Activated effector memory CD4-positive, alpha-beta T cell treated with anti-CD3 and anti-CD28 coated beads, Interleukin-2, amount 50 U/mL, for 16 hours (primary cell): ENCODE results near the gene C5orf24.
"Not testable (repeated sequence)": the region's sequence is repeated elsewhere in the genome, so short reads cannot be mapped to it uniquely, and the experiment has no call there.

Experiments
- DNase-seq: peaks from one replicate; pipeline ENCODE4 v3.0.0-alpha.2; 2020

The C5orf24 gene

DNA sequence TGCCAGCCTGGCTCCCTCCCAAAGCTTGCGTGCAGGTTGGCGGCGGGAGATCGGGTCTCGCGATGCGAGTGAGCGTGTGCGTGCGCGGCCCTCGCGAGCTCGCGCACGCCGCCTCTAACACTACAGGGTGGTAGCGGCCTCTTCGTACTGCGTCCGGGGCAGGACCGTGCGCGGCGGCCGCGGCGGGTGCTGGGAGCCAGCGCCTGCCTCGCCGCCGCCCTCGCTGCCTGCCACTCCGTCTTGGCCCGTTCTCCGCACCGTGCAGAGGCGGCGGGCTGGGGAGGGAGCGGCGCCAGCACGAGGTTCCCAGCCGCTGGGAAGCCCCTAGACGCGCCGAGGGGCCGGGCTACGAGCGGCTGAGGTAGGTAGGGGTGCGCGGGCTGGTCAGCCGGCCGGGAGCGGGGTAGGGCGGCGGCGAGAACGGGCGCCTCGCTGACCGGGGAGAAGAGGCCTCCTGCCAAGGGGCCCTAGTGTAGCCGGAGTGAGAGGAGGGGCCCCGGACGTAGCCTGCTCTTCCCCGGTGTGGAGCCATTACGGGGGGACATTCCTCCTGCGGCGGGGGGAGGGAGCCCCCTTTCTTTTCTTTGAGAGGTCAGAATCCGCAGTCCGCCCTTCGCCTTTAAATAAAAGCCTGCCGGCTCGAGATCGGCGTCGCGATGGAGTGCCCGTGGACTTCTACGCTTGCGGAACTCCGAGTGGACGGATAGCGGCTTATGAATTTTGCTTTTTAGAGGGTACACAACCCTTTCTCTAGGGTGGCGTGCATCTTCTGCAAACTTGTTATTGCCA lies at the start of gene C5orf24:
TSS of gene C5orf24 (plus strand) at position 117 of the 789 bp plus-strand sequence. CDS start 8,933 bp downstream, outside the sequence.
- DNase-seq: peak; percentile 97

DNA sequence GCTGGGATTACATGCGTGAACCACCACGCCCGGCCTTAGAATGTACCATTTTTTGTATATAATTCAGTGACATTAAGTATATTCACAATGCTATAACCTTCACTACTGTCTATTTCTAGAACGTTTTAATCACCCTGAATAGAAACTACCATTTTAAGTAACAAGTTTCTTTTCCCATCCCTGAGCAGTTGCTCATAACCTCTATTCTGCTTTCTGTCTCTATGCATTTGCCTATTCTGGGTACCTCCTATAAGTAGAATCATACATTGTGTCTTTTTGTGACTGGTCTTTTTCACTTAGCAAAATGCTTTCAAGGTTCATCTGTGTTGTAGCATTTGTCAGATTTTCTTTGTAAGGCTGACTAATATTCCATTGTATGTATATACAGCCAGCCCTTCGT lies 47.3 kb upstream of the C5orf24 start:
- no peak for DNase-seq

DNA sequence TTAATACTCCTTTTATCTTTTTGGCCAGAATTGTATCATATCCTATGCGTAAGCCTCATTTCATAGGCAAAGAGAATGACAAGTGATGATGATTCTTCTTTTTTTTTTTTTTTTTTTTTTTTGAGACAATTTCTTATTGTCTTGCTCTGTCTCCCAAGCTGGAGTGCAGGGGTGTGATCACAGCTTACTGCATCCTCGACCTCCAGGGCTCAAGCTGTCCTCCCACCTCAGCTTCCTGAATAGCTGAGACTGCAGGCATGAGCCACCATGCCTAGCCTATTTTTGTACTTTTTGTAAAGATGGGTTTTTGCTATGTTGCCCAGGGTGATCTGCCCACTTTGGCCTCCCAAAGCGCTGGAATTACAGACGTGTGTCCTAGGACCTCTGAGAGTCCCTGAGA lies 41.9 kb upstream of the C5orf24 start:
- no peak for DNase-seq

DNA sequence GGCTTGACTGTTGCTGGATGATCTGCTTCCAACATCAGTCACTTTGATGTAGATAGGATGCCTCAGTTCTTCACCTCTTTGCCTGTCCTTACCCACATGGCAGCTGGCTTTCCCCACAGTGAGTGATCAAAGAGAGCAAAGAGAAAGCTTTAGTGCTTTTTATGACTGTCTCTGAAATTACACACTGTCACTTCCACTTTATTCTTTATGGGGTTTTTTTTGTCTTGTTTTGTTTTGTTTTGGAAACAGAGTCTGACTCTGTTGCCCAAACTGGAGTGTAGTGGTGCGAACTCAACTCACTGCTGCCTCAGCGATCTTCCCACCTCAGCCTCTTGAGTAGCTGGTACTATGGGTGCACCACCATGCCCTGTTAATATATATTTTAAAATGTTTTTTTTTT lies 32.4 kb upstream of the C5orf24 start:
- no peak for DNase-seq

DNA sequence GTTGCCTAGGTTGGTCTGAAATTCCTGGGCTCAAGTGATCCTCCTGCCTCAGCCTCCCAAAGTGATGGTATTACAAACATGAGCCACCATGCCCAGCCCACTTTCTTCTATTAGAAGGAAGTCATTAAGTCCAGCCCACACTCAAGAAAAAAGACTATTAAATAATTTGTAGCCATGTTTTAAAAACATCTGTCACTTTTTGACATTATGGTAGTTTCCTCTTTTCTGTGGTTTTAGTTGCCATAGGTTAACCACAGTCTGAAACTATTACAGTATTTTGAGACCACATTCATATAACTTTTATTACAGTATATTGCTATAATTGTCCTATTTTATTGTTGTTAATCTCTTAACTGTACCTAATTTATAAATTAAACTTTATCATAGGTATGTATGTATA lies 31.9 kb upstream of the C5orf24 start:
- DNase-seq: no peak

DNA sequence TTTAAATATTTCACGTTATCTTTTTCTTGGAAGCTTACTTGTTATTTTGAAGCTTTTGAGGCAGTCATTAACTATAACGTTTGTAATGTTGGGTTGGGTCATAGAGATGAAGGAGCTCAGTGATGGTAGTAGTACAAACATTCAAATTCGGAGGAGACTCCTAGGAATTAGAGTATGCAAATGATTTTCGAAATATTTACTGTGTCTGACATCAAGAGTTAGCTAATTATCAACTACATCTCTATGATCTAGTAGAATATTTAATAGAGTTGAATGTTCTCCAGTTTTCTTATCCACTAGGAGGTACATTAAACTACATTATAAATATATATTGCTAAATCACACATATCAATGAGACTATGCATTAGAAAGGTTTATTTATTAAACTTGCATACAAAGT lies 28.8 kb upstream of the C5orf24 start:
- DNase-seq: no peak

DNA sequence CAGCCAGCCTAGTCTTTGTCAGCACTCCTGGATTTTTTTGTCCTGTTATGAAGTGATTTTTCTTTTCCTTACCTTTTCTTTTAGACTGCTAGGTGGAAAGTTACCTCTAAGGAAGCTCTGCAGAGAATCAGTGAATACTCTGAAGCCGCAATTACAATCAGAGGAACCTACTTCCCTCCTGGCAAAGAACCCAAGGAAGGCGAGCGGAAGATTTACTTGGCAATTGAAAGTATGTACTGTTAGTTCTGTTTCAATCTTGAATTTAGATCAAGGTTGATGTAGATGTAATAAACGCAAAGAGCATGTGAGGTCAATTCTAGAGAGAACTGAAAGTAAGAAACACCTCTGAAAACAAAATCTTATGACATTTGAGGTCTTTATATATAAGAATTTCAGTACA lies 27.0 kb upstream of the C5orf24 start:
- DNase-seq: no peak

DNA sequence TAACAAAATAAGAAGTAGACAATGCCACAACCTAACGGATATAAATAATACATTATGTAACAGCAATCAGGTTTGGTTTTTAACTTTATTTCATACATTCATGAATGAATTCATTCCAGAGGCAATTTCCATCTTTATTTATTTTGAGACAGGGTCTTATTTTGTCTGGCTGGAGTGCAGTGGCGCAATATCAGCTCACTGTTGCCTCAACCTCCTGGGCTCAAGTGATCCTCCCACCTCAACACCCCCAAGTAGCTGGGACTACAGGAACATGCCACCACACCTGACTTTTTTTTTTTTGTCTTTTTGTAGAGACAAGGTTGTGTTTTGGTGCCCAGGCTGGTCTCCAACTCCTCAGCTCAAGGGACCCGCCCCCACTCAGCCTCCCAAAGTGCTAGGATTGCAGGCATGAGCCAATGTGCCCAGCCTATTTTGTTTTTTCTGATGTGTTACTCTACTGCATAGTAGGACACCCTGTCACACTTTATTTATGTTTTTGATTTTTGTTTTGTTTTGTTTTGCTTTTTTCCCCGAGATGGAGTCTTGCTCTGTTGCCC lies 26.3 kb upstream of the C5orf24 start:
- DNase-seq: no peak

DNA sequence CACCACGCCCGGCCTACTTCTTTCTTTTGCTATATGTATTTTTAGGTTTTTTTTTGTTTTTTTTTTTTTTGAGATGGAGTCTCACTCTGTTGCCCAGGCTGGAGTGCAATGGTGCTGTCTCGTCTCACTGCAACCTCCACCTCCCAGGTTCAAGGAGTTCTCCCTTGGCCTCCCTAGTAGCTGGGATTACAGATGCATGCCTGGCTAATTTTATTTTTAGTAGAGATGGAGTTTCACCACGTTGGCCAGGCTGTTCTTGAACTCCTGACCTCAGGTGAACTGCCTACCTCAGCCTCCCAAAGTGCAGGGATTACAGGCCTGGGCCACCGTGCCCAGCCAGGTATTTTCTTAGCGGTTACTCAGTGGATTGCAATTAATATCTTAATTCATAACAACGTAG lies 23.9 kb upstream of the C5orf24 start:
- no peak for DNase-seq

DNA sequence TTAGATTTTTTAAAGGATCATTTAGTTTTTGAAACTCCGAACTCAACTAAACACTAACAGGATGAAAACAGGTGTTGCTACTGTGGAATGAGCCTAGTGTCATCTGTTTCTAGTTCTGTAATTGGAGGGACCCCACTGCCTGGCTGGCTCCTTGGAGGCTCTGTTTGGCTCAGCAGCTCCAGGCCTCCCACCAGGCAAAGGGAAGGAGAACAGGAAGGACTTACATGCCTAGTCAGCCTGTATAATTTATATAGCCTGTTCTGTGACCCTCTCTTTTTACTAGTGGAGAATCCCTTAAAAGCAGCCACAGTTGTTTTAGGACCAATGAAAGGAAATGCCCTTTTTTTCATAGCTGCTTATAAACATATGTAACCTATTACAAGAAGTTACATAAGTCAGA lies 21.1 kb upstream of the C5orf24 start:
- no peak for DNase-seq

DNA sequence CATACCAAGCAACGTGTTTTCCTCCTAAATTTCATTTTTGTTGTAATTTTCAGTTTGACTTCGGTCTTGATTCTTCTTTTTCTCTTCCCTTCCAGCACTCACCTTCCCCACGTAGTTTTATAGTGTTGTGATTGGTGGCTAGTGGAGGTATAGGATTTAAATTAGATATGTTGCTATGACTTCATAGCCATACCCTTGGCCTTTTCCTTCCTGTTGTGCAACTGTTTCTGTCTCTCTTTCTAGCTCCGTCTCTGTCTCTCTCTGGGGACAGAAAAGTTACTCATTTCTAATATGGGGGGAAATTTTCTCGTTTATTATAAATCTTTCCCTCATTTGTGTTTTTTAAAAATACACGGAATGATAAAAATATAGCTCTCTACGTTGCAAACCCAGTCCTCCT lies 20.6 kb upstream of the C5orf24 start:
- DNase-seq: no peak

DNA sequence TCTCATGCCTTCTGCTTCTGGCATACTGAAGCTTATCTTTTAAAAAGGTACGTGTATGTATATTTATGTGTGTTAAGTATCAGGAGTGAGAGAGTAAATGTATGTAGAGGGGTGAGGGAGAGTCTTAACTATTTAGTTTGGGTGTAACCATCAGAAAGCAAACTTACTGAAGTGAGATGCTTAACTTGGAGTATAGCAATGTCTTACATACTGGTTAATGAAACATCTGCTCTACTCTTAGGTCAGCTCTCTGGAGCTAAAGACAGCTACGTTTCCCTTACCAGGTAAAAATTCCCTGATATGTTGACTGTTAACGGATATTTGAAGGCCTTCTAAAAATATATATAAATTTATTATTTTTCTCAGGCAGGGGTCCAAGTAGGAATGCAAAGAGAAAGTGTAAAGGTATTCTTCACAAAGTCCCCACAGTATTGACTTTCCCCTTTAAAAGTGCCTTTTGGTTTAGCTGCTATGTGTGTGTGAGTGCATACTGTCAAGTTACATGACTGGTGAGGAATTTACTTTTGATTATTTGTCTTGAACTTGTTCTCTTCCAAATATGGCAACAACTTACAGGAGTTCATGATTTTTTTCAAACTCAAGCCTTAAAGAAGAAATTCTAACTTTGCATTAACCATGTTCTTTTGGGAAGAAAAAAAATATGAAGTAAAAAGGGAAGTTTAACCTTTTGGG lies 12.3 kb upstream of the C5orf24 start:
- no peak for DNase-seq

DNA sequence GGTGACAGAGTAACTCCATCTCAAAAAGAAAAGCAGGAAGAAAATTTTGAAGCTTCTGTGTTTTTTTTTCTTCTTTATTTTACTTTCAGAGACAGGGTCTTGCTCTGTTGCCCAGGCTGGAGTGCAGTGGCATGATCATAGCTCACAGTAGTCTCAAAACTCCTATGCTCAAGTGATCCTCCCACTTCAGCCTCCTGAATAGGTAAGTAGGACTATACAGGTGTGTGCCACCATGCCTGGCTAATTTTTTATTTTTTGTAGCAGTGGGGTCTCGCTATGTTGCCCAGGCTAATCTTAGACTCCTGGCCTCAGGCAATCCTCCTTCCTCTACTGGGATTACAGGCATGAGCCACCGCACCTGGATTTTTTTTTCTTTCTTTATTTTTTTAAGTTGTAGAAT lies 10.1 kb upstream of the C5orf24 start:
- no peak for DNase-seq

DNA sequence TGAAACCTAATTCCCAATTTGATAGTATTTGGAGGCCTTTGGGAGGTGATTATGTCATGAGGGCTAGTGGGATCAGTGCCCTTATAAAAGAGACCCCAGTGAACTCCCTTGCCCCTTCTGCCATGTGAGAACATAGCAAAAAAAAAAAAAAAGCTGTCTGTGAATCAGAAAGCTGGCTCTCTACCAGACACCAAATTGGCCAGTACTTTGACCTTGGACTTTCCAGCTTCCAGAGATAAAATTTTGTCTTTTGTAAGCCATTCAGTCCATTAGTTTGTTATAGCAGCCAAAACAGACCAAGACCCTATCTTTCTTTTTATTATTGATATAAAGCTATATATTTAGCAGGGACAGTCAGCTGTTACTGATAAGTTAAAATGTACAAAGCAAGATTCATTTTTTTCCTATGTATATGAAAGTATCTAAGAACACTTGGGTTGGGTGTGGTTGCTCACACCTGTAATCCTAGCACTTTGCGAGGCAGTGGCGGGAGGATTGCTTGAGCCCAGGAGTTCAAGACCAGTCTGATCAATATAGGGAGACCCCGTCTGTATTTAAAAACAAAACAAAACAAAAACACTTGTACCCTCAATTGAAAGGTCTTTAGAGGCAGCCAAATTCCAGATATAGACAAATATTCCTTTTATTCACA lies 8.1 kb upstream of the C5orf24 start:
- DNase-seq: no peak

DNA sequence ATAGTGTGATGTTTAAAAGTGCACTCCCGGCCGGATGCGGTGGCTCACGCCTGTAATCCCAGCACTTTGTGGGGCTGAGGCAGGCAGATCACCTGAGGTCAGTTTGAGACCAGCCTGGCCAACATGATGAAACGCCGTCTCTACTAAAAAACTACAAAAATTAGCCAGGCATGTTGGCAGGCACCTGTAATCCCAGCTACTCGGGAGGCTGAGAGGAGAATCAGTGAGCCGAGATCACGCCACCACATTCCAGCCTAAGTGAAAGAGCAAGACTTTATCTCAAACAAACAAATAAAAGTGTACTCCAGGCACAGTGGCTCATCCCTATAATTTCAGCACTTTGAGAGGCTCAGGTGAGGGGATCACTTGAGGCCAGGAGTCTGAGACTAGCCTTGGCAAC lies 7.4 kb upstream of the C5orf24 start:
- not testable (repeated sequence) for DNase-seq

DNA sequence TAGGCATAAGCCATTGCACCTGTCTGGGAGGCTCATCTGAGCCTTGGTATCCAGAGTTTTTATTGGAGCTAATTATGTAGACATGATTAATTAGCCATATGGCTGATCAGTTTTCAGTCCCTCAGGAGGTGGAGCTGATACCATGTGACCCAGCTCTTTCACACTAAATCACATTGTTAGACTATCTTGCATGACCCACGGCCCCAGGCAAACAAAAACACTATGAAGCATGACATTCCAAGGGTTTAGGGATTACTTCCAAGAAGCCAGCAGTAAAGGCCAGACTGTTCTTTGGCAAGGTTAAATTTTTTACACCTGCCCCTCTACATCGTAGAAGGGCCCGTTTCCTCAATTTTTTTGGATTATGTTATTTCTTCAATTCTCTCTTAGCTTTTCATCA lies 5.0 kb upstream of the C5orf24 start:
- DNase-seq: no peak

DNA sequence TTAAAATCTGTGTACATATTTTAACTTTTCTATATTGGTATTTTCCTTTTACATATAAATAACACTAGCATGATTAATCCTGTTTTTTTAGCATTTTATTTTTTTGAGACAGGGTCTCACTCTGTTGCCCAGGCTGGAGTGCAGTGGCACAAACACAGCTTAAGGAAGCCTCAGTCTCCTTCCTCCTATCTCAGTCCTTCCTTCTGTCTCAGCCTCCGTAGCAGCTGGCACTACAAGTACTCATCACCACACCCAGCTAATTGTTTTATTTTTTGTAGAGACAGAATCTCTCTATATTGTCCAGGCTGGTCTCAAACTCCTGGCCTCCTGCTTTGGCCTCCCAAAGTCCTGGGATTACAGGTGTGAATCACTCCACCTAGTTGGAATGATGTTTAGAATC lies 1.5 kb upstream of the C5orf24 start:
- DNase-seq: no peak

DNA sequence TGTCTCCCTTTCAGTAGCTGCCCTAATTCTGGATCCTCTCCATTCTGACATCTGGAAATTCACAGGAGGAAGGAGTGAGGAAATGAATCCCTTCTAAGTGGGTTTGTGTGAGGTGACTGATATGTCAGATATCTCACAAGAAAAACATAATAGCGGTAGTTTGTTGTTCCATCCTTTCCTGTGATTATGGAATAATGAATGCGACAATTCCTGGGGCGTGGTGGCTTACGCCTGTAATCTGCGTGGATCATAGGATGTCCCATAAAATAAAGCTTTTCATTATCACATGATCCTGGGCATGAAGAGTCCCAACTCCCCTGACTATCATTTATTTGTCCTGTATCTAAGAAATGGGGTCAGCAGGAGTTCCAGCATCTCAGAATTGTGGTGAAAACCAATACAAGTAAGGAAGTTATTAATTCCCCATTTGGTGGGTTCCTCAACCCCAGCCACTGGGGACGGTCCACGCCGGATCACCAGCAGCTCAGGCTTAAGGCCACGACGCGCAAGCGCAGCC lies 375 bp upstream of the C5orf24 start:
- DNase-seq: no peak

DNA sequence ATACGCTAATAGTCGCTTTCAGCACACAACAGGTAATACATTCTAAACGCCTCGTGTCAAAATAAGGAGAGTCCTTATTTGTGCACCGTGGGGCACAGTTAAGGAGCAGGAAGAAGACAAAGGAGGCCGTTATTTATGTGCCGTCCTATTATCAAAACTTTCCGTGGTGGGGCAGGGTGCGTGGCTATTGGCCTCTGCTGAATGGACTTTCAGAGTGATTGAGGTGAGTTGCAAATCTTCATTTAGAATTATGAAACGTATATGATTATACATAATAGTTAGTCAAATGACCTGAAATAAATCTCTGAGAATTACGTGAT lies 833 bp downstream of the C5orf24 start:
- peak; percentile 64 for DNase-seq

DNA sequence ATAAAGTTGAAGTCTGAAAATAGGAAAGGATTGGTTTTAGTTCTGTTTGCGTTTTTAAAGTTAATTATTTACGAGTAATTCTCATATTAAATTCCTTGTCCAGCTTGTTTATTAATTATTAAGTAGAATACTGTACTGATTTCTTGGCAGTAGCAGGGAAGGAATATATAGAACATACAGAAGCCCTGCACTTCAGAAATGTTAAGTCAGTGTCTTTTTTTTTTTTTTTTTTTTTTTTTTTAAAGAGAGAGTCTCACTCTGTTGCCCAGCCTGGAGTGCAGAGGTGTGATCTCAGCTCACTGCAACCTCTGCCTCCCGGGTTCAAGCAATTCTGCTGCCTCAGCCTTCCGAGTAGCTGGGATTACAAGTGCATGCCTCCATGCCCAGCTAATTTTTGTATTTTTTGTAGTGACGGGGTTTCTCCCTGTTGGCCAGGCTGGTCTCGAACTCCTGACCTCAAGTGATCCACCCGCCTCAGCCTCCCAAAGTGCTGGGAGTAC lies 3.7 kb downstream of the C5orf24 start:
- not testable (repeated sequence) for DNase-seq

DNA sequence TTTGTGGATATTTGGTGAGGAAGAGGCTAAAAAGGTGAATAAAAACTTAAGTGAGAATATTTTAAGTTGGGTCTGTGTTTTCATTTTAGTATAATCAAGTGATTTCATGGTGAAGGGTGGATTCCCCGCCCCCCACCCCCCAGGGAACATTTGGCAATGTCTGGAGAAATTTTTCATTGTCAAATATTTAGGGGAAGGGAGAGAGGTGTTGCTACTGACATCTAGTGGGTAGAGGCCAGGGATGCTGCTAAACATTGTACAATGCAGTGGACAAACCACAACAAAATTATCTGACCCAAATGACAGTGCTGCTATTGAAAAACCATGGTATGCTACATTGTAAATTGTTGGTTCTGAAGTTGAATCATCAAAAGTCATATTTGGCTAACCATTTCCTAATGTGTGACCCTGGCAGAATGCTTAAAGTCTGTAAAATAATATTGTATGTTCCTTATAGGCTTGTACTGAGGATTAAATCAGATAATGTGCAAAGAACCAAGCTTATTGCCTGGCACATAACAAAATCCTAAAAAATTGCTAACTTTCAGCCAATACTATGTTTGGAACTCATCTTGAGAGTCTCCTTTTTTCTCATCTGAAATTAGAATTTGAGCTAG lies 5.6 kb downstream of the C5orf24 start:
- no peak for DNase-seq

DNA sequence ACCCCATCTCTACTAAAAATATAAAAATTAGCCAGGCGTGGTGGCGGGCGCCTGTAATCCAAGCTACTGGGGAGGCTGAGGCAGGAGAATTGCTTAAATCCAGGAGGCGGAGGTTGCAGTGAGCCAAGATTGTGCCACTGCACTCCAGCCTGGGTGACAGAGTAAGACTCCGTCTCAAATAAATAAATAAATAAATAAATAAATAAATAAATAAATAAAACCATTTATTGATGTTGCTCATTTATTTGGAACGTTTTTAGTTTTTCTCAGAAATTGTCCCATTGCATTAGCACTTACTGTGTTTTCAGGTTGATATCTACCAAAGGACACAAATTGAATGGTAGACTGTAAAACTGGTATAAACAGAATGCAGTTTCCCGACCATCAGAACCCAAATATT lies 10.7 kb downstream of the C5orf24 start:
- not testable (repeated sequence) for DNase-seq

DNA sequence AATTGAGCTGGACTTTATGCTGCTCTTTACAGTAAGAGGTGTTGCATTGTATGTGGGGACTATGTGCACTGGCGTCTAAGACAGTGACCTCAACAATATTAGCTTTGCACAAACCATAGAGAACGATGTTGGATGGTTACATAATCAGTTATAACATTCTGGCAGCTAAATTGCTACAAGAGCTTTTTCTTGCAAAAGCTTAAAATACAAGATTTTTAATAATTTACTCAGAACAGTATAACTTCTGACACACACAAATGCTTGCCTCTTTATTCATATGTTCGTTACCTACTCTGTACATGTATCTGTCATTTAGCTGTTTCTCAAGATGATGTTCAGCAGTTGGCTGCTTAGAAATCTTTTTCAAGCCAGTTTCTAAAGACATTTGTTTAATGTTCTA lies 11.6 kb downstream of the C5orf24 start:
- DNase-seq: no peak
